ENCODE results near the gene INO80.

INO80 gene

GRCh38 chr15:40929660-40930429, 186.2 kb downstream of the INO80 start:
- DNase-seq (ENCODE audit: low spot score): no peak
